ENCODE results near the gene ANKRD55. TPM values are rescaled to one million over a fixed set of nuclear protein-coding genes. Genes with fewer than 3 reads are reported as not detected.

The ANKRD55 gene
- total and polyA plus RNA-seq, 12 donors: 0.01 to 0.72 TPM; not detected in 10

GRCh38 chr5:56170557-56170956 lies 62.6 kb downstream of the ANKRD55 start:
- TF ChIP-seq CTCF (IDR thresholded peaks at IDR 0.05): no peak
- no peak overlapping the region for H3K4me3 ChIP-seq
- no peaks in the 10 kb centered on the region for H3K36me3 ChIP-seq
- peaks cover 0 to 92% (median 40%) of the 10 kb centered on the region in 9 donors for H3K4me1 ChIP-seq
- no peaks in the 10 kb centered on the region for H3K27me3 ChIP-seq
- peak in 1 of 2 donors; percentile 51 for DNase-seq
- intact Hi-C loops (cut with DNase I): loop anchor here in 3 of 10 donors (10.0 kb wide), 2 partner anchors 96 to 176 kb away; partner anchors contain the start of gene IL6ST (in 2 of the 3)
- H3K9me3 ChIP-seq: no peaks in the 10 kb centered on the region
- 51 to 71% methylated on average over 4 of the region's 4 CpGs for WGBS, 2 donors
- H3K27ac ChIP-seq: peak overlapping the region in 5 of 10 donors; percentile 21 to 72 (median 38)
- peak in 7 of 8 donors; percentile 48 to 71 (median 53) for ATAC-seq

- intact Hi-C loops (cut with DNase I): loop anchor here in 3 of 10 donors (10.0 kb wide), 2 partner anchors 95 to 175 kb away; partner anchors contain the start of gene IL6ST (in 2 of the 3)
- DNase-seq: no peak
- ATAC-seq: no peak
- no peak for TF ChIP-seq CTCF (IDR thresholded peaks at IDR 0.05)
- Histone ChIP-seq H3K4me1 (peaks cover 0 to 92% (median 35%) of the 10 kb centered on the region in 9 donors), H3K36me3 (no peaks in the 10 kb centered on the region), H3K27me3 (no peaks in the 10 kb centered on the region), H3K4me3 (no peak overlapping the region), H3K9me3 (no peaks in the 10 kb centered on the region), H3K27ac (peak overlapping the region in 5 of 10 donors; percentile 21 to 72 (median 50))
These were observed 63.2 kb downstream of the ANKRD55 start for GRCh38 chr5:56169949-56170348.

GRCh38 chr5:56169281-56169680 lies 63.8 kb downstream of the ANKRD55 start:
- peak in 4 of 8 donors; percentile 13 to 46 (median 28) for ATAC-seq

GRCh38 chr5:56168066-56168478 lies 65.1 kb downstream of the ANKRD55 start:
- H3K9me3 ChIP-seq: no peaks in the 10 kb centered on the region

More at GRCh38 chr5:56169281-56169680, 63.8 kb downstream of the ANKRD55 start:
- no peaks in the 10 kb centered on the region for H3K9me3 ChIP-seq
- H3K27ac ChIP-seq: peak overlapping the region in 3 of 10 donors; percentile 44 to 72 (median 50)
- DNase-seq: no peak
- H3K4me3 ChIP-seq: no peak overlapping the region
- peaks cover 0 to 94% (median 40%) of the 10 kb centered on the region in 9 donors for H3K4me1 ChIP-seq
- intact Hi-C loops (cut with DNase I): no loop called here
- no peak for TF ChIP-seq CTCF (IDR thresholded peaks at IDR 0.05)
- WGBS, 2 donors: 60 to 69% methylated on average over 2 of the region's 2 CpGs
- no peaks in the 10 kb centered on the region for H3K36me3 ChIP-seq
- no peaks in the 10 kb centered on the region for H3K27me3 ChIP-seq

More at GRCh38 chr5:56168066-56168478, 65.1 kb downstream of the ANKRD55 start:
- WGBS, 2 donors: 93 to 95% methylated on average over 8 of the region's 8 CpGs
- no peak for DNase-seq
- Histone ChIP-seq H3K36me3 (no peaks in the 10 kb centered on the region), H3K4me3 (peak overlapping the region in 1 of 10 donors; percentile 14), H3K27me3 (no peaks in the 10 kb centered on the region), H3K27ac (peak overlapping the region in 1 of 10 donors; percentile 59), H3K4me1 (peaks cover 0 to 90% (median 42%) of the 10 kb centered on the region in 9 donors)
- TF ChIP-seq CTCF (IDR thresholded peaks at IDR 0.05): no peak
- no peak for ATAC-seq
- intact Hi-C loops (cut with DNase I): no loop called here
